ENCODE measurements around the gene BMAL1.
A peak's percentile ranks its signal among the peaks of the same experiment; 100 is the strongest.
"Not testable (repeated sequence)": the region's sequence is repeated elsewhere in the genome, so short reads cannot be mapped to it uniquely, and the experiment has no call there.

Gene BMAL1

DNA sequence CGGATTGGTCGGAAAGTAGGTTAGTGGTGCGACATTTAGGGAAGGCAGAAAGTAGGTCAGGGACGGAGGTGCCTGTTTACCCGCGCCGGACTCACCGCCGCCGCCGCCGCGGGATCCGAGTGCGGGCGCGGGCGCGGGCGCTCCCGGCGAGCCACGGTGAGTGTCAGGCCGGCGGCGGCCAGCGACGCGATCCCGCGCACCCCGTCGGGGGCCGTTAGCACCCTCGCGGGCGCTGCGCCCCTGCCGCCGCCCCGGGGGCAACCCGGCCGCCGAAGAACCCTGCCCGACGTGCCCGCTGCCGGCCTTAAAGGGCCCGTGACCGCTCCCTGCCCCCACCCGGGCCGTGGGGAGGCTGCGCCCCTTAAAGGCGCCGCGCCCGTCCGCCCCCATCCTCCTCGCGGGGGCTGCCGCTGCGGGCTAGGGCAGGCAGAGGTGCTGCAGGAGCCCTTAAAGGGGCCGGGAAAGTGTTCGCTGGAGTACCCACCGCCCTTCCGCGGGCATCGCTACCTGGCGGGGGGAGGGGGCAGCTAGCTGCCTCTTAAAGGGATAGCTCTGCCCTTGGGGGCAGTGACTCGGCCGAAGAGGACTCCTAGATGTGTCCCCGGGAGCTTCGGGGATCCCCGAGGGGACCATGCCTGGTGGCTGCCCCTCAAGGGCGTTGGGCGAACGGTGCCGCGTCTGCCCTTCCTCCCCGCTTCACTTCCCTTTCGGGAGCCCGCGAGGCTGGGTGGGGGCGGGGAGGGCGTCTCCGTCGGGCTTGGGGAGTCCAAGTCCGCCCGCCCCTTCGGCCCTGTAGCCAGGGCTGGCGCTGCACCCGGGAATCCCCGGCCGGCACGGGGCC lies at the start of gene BMAL1:
Gene BMAL1, plus strand, starts transcription at position 23 of the 841 bp plus-strand sequence. CDS start 76,519 bp downstream, outside the sequence.
- DNase-seq = no peak

DNA sequence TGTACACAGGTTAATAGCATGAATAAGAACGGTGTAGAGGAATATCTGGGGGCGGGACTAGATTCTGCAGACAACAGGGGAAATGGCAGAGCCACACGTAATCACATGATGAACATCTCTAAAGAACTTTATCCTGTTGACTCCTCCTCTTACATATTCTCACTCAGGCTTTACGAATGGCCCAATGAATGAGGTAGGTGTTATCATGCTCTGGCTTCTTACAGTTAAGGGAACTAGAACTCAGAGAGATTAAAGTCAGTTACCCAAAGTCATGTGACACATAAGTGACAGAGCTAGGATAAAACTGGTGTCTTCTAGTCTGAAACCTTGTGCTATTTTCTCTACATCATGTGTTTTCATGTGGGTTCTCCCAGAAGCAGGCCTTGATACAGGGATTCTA lies 49.0 kb upstream of the BMAL1 start:
- DNase-seq = no peak

- DNase-seq = no peak
These were observed 48.5 kb upstream of the BMAL1 start for GRCh38 chr11:13229136-13229535.

DNA sequence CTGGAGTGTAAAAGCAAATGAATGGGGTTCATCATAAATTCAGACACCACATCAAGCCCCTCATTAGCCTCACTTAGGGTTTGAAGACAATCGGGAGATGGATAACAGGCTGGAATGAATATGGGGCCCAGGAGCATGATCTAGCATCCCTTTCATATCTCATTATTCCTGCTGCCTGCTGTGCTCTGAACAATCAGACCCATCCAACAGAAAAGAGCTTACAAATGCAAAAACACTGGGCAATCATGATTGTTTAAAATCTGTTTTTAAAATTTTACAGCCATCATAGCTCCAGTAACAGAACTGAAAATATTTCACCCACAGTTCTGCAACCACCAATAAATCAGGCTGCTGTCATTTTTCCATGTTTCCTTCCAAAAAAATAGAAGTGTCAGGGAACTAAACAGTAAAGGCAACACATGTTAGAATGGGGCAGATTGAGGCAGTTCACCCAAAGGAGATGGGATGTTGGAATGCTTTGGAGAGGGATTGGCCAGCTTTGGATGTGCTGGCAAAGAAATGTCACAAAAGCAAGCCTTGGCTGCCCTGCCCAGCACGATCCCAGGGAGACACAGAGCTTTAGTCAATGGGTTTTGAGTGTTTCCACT lies 47.8 kb upstream of the BMAL1 start:
- DNase-seq = no peak

DNA sequence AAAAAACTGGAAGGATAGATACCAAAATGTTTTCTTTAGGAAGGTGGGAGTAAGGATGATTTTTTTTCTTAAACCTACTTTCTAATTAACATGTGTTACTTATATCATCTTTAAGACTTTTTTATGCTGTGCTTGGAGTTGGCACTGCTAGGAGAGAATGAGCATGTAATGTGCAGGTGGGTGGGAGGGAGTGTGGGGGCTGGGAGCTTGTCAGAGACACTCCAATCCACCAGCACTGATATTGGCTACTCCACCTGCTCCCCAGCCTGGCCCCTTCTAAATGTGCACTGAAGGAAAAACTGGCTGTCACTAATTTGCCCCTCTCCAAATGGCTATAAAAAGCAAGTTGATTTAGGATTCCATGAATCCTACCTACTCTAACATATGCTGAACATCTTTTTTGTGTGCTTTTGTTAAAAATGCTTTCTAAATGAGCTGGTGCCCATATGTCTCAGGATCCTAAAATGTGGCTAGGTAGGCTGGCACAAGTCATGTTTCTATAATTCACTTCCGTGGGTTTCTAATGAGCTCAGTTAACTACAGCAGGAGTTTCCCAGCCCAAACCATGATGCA lies 44.3 kb upstream of the BMAL1 start:
- no peak for DNase-seq

DNA sequence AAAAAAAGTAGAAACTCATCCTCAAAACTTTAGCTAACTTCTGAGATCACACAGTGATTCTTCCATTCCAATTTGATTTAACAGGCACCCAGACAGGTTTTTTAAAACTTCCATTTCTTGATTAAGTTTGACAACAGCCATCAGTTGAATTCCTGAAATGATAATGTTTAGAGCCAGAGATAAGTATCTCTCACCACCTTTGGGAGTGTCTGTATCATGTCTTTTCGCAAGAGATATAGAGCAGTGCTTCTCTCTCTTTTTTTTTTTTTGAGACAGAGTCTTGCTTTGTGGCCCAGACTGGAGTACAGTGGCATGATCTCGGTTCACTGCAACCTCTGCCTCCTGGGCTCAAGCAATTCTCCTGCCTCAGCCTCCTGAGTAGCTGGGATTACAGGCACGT lies 41.7 kb upstream of the BMAL1 start:
- no peak for DNase-seq

- DNase-seq = no peak
These were observed 41.0 kb upstream of the BMAL1 start for GRCh38 chr11:13236626-13237025.

- DNase-seq = no peak
These were observed 39.8 kb upstream of the BMAL1 start for GRCh38 chr11:13237761-13238160.

DNA sequence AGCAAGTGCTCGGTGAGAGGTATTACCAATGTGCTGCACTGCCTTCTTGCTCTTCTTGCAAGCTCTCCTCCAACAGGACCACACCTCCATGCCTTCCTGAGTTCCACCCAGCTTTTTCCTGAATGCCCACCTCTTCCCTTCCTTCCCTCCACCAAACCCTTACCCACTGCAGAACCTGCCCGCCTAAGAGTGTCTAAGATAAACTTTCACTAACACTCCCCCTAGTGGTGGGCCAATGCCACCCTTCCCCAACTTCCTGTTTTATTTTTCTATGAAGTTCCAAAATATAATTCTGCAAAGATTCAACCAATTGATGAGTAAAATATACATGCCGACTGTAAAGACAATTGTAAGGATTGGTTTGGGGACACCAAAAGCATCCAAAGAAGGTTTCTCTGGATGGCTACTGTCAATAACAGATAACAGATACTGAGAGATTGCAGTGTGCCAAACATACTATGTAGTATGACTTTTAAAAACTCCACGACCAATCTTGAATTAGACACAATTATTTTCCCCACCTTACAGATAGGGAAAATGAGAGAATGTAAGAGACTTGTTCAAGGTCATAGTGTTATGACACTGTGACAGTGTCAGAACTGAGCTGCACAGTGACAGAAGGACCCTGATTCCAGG lies 38.6 kb upstream of the BMAL1 start:
- peak in 1 of 2 experiments; percentile 2 for DNase-seq

- DNase-seq = no peak
These were observed 35.0 kb upstream of the BMAL1 start for GRCh38 chr11:13242564-13242963.

DNA sequence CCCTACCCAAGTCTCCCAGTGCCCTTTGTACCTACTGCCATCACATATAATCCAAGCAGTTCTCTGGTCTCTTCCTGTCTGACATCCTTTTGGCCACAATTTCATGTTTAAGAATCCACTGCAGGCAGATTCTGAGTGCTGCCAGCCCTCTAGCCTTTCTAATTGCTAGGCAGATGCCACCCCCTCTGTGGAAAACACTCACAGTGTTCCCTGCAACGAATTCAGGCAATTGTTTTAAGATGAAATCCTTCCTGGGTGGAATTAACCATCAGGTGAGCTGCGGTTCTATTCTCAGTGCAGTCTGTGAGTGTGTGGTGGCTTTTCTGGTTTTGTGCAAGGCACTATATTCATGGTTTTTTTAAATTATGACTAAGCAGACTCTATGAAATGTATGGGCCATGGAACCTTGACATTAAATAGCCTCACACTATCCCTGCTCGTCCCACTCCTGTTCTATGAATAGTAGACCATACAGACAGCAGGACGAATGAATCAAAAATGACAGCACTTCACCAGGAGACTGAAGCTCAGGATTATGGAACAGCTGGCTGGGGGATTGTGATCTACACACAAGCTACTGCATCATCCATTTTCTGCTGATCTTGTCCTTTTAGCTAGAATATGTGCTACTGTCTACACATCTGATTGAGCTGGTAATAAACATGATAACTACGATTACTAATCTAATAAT lies 29.8 kb upstream of the BMAL1 start:
- DNase-seq = no peak

- DNase-seq = no peak
These were observed 28.4 kb upstream of the BMAL1 start for GRCh38 chr11:13249177-13249576.

DNA sequence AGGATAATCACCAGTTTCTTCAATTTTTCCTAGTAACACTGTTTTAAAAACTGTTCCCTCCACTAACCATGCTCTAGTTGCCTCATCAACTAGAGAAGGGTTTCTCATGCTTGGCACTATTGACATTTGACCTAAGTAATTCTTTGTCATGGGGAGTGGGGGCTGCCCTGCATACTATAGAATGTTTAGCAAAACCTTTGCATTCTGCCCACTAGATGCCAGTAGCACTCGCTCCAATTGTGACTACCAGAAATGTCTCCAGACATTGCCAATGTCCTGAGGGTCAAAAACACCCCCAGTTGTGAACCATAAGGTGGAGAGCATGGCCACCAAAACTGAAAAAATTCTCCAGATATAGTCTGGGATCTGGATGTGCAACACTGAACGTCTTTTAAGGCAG lies 27.6 kb upstream of the BMAL1 start:
- no peak for DNase-seq

- DNase-seq = no peak
These were observed 25.6 kb upstream of the BMAL1 start for GRCh38 chr11:13251966-13252365.

- no peak for DNase-seq
These were observed 25.2 kb upstream of the BMAL1 start for GRCh38 chr11:13252438-13252837.

GRCh38 chr11:13256216-13256615 lies 21.4 kb upstream of the BMAL1 start:
- DNase-seq = no peak

- not testable (repeated sequence) for DNase-seq
These were observed 19.5 kb upstream of the BMAL1 start for GRCh38 chr11:13258061-13258460.

DNA sequence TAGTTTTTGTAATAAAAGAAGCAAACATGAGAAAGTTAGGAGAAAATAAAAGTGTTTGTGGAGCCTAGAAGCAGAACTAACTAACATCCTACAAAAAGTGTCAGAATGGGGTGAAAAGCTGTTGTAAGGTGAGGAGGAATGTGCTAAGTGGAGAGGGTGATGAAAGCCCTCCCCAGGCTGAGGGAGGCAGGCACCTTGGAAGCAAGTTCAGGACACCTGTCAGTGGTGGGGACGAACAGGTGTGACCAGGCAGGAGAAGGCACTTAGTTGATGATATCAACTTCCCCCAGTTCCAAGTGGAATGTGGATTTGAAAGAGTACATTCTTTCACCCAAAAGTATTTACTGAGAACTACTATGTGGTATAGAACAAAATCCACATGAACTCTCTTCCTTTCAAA lies 18.7 kb upstream of the BMAL1 start:
- DNase-seq = no peak

DNA sequence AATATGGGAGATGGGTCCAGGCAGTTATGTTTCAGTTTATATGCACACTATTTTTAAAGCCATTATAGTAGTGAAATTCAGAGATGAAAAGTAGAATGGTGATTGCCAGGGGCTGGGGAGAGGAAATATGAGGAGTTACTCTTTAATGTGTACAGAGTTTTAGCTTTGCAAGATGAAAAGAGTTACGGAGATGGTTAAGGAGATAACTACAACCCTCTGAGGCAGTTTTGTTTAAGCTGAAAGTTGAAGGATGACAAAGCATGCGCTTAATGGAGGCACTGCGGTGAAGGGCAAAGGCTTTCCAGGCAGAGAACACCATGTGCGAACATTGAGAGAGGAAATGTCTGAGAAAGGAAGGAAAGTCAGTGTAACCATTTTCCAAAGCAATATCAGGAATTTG lies 18.2 kb upstream of the BMAL1 start:
- DNase-seq = no peak

GRCh38 chr11:13260201-13260962 lies 17.2 kb upstream of the BMAL1 start:
- DNase-seq = no peak

GRCh38 chr11:13260963-13261588 lies 16.5 kb upstream of the BMAL1 start:
- no peak for DNase-seq

DNA sequence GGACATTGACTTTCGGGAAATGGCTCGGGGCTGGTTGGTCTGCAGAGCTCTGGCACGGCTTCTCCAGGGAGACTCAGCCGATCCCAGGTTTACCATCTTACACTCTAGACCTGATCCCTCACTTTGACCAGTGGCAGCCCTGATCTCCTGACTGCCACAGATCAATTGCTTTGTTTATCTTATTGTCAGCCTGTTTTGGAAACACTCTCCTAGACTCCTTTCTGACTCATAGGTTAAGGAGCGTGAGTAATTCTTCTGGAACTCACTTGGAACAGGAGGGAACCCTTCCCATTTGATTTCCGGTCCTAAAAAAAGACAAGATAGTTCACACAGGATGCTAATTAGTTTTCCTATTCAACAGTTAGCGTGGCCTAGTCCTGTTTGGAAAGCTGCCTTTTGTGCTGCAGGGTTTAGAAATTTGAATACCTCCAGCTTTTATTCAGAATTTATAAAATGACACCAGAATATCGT lies 16.0 kb upstream of the BMAL1 start:
- no peak for DNase-seq
